Measurements from ENCODE around the gene LRRC25. TPM values are rescaled to one million over a fixed set of nuclear protein-coding genes. Genes with fewer than 3 reads are reported as not detected.
A peak's percentile ranks its signal among the peaks of the same experiment; 100 is the strongest.

Gene LRRC25
- 10 to 100 TPM in 1 of 2 donors, 1 to 10 TPM in 1; 6.8 to 16.8 TPM for total RNA-seq
- long read RNA-seq, donor 1, transcript LRRC25-202 (3 exons, 1,924 nt) = major isoform, 5 of 10 reads
- long read RNA-seq, donor 1, transcript LRRC25-201 (2 exons, 2,415 nt) = major isoform, 5 of 10 reads
- long read RNA-seq, donor 1, partial matches to known transcripts = 0 of 10 reads
- long read RNA-seq, donor 1, other reads (novel, unspliced or antisense) = 0 of 10 reads
- long read RNA-seq, donor 2, transcript LRRC25-201 (2 exons, 2,415 nt) = minor isoform, 9 of 22 reads
- long read RNA-seq, donor 2, transcript LRRC25-202 (3 exons, 1,924 nt) = major isoform, 11 of 22 reads
- long read RNA-seq, donor 2, partial matches to known transcripts = 1 of 22 reads
- long read RNA-seq, donor 2, other reads (novel, unspliced or antisense) = 1 of 22 reads

DNA sequence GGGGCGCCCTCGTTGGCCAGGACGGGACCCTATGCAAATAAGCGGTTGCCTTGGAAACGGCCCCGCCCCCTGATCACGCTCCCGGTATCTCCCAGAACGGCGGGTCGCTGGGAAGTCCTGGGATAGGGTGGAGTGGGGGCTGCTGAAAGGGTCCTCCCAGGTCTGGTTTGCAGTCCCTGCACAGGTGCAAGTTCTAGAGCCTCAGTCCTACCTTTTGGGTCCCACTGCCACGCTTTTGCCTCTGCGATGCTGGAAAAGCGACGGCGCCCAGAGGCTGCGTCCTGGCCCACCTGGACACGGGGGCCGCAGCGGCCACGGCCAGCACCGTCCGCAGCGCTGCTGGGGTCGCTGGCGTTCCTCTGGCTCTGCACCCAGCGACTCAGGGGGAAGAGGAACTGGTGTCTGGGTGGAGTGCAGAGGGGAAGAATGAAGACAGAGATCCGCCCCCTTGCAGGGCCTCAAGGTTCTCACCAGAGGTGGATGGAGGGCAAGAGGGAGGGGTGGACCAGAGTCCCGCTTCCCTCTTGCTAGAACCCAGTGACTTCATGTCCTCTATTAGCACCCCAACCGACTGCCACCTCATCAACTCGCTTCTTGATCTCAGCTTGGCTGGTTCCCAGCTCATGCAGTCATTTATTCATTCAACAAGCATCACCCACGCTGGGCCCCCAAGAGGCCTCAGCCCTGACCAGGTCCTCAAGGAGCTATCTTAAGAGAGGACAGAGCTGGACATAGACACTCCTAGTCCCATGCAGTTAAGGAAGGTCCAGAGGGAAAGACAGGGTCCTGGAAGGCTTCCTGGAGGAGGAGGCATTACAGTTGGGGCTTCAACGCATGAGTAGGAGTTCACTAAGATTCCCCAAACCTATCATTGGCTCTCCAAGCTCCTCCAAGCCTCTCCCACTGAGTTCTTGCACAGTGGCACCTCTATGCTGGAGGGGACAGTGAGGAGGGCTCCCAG lies at the start of gene LRRC25:
LRRC25 (minus strand) TSS at position 381 of the 961 bp plus-strand sequence. CDS start 659 bp downstream, outside the sequence.
- DNase-seq (ENCODE audit: low spot score) = peak; percentile 88
- intact Hi-C loops (cut with DNase I) = no loop called here

DNA sequence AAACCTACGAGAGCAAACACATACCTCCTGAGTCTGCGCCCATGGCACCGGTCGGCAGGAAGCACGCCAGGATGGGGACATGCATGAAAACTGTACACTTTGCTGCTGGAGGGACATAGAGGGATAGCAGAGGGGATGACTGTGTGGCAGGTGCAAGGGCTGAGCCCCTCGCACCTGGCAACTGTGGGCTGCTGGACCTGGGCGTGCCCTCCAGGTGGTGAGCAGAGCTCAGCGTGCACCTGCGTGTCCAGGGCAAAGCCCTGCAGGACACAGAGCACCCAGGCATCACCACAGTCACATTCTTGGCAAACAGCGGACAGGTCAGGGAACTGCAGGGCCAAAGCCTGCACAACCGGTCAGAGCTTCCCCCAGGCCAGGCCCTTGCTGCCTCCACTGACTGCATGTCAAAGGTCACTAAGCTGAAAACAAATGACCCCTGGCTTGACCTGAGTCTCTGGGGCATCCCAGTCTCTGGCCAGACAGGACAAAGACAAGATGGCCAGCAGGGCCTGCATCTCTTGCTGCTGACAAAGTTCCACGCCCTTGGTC lies 49.5 kb upstream of the LRRC25 start:
- no peak for DNase-seq (ENCODE audit: low spot score)
- intact Hi-C loops (cut with DNase I) = loop anchor here in 1 of 2 donors (10.0 kb wide), 1 partner anchor 138 kb away; the partner anchor contains the start of gene REX1BD

DNA sequence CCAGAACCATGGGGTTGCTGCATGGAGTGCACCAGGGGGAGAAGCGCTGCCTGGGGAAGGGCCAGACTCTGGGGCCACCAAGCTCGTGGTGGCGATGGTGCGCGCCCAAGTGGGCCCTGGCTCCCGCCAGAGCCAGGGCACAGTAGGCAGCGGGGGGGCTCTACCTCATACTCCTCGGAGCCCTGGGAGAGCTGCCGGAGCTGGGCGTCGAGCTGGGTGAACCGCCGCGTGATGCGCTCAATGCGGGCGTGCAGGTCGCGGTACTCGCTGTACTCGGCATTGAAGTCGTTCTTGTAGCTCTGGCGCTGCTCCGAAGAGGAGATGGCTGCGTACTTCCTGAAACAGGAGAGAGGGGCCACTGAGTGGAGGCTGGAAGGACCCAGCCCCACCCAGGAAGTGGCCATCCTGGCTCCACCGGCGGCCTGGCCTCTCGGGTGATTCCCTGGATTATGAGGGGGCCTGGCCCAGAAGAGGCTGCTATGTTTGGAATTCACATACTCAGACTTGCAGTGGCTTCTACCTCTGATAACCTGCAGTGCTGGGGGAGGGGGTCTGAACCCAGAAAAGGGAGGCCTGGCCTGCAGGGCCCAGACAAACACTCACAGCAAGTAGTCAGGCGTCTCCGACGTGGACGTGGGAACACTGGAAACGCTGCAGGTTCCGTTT lies 48.9 kb upstream of the LRRC25 start:
- DNase-seq (ENCODE audit: low spot score) = no peak
- intact Hi-C loops (cut with DNase I) = loop anchor here in 1 of 2 donors (10.0 kb wide), 1 partner anchor 139 kb away; the partner anchor contains the start of gene REX1BD

DNA sequence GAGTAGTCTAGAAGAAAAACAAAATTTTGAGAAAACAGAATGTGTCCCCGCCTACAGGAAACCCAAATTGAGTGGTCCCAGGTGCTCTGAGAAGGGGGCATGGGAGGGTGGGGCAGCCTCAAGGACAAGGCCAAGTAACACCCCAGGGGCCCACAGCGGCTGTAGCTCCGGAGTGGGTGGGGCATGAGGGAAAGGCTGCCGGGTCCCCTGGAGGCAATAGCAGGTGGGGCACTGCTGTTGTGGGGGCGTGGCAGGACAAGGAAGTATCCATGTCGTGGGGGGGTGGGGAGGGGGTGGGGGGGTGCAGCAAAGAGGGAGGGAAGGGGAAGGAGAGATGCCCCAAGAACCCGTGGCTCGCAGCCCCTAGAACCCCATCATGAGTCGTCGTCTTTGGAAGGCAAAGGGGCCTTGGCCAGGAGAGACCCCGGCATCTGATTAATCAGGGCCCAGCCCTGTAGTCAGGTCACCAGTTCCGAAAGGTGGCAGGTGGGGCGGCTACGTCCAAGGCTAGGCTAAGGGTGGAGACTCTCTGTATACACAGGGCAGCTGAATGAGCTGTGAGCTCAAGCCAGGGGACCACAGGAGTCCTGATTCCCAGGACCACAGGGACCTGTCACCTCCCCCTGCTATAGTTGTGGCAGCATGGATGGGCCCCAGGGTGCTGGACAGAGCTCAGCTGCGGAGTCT lies 48.0 kb upstream of the LRRC25 start:
- intact Hi-C loops (cut with DNase I) = loop anchor here in 1 of 2 donors (10.0 kb wide), 1 partner anchor 139 kb away; the partner anchor contains the start of gene REX1BD
- no peak for DNase-seq (ENCODE audit: low spot score)

DNA sequence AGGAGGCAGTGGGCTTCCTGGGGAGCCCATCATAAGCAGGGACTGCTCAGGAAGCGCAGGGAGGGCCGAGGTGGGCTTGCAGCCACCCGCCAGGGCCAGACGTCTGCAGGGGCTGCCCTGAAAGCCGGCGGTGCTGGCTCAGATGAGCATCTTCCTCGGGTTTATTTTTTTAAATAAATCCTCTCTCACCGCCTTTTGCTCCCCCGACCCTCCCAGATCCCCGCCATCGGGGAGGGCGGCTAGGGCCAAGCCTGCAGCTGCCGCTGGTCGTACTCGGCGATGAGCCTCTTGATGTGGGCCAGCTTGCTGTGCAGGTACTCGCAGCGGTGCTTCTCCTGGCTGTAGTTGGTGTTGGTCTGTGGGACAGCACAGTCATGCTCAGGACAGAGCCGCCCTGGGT lies 47.1 kb upstream of the LRRC25 start:
- intact Hi-C loops (cut with DNase I) = loop anchor here in 1 of 2 donors (10.0 kb wide), 1 partner anchor 140 kb away; the partner anchor contains the start of gene REX1BD
- no peak for DNase-seq (ENCODE audit: low spot score)

DNA sequence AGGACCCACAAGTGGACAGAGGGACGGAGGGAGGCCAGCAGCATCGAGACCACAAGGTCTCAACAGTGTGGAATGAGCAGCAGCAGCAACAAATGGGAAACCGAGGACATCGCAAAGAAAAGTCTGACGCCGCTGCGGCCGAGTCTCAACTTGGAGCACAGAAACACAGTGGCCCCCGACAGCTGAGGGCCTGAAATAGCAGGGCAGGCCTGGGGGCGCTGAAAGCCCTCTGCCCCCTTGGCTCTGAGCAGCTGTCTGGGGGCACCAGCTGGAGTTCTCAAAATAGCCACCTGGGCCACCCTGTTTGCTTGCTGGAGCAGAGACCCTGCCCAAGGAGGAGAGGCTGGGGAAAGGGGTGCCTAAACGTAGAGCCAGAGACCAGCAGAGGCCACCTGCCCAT lies 46.4 kb upstream of the LRRC25 start:
- no peak for DNase-seq (ENCODE audit: low spot score)
- intact Hi-C loops (cut with DNase I) = loop anchor here in 1 of 2 donors (10.0 kb wide), 1 partner anchor 141 kb away; the partner anchor contains the start of gene REX1BD

DNA sequence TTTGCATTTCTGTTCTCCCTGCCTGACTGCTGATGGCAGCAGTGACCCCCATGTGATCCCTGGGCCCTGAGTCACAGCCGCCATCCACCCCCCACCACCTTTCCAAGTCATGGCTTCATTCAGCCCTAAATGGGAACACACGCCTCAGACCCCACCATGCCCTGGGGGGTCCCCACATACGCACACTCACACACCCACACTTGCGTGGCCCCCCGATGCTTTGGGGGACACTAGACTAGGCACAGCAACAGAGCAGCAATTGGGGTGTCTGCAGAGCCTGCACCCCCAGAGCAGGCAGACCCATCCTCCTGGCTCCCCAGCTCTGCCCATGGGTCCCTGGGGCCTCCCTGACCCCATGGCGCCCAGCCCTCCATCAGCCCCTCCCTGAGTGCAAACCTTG lies 46.0 kb upstream of the LRRC25 start:
- intact Hi-C loops (cut with DNase I) = loop anchor here in 1 of 2 donors (10.0 kb wide), 1 partner anchor 141 kb away; the partner anchor contains the start of gene REX1BD
- no peak for DNase-seq (ENCODE audit: low spot score)

DNA sequence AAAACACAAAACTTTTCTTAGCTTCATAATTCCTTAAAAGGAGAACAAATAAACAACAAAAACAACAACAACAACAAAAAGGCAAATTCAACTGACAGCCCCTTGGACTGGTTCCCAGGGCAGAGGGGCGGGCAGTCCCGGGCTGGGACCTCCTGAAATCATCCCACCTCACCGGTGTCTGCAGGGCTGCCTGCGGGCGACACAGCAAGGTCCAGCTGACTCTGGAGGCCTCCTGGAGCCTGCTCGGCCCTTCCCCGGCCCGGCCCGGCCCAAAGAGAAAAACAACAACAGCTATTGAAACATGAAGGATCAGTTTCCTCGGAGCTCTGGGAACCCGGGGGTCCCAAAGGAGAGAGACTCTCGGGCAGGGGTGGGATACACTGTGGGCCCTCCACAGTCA lies 45.5 kb upstream of the LRRC25 start:
- DNase-seq (ENCODE audit: low spot score) = no peak
- intact Hi-C loops (cut with DNase I) = loop anchor here in 1 of 2 donors (10.0 kb wide), 1 partner anchor 142 kb away; the partner anchor contains the start of gene REX1BD

DNA sequence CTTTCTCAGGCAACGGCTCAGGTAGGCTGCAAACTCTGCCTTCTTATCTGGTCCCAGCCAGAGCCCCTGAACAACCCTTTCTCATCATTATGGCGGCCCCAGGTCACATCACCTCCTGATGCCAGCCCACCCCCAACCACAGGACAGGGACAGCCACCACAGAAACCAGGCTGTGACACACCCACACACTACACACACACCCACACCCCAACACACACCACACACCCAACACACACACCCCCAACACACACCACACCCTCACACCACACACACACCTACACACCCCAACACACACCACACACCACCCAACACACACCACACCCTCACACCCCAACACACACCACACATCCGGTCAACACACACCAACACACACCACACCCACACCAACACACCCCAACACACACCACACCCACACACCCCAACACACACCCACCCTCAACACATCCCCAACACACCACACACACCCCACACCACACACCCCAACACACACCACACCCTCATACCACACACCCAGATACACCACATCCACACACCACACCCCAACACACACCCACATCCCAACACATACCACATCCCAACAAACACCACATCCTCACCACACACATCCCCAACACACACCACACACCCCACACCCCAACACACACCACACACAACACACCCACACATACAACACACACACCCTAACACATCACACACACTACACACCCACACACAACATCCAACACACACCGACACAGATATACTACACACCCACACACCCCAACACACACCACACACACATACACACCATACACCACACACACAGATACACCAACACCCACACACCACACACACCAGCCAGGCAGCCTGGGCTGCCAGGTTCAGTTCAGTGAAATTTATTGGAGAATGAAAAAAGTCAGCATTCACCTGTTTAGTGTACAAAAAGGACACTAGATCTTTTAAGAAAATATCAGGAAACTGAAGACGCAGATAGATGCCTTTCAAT lies 44.7 kb upstream of the LRRC25 start:
- intact Hi-C loops (cut with DNase I) = loop anchor here in 1 of 2 donors (10.0 kb wide), 1 partner anchor 143 kb away; the partner anchor contains the start of gene REX1BD
- no peak for DNase-seq (ENCODE audit: low spot score)

DNA sequence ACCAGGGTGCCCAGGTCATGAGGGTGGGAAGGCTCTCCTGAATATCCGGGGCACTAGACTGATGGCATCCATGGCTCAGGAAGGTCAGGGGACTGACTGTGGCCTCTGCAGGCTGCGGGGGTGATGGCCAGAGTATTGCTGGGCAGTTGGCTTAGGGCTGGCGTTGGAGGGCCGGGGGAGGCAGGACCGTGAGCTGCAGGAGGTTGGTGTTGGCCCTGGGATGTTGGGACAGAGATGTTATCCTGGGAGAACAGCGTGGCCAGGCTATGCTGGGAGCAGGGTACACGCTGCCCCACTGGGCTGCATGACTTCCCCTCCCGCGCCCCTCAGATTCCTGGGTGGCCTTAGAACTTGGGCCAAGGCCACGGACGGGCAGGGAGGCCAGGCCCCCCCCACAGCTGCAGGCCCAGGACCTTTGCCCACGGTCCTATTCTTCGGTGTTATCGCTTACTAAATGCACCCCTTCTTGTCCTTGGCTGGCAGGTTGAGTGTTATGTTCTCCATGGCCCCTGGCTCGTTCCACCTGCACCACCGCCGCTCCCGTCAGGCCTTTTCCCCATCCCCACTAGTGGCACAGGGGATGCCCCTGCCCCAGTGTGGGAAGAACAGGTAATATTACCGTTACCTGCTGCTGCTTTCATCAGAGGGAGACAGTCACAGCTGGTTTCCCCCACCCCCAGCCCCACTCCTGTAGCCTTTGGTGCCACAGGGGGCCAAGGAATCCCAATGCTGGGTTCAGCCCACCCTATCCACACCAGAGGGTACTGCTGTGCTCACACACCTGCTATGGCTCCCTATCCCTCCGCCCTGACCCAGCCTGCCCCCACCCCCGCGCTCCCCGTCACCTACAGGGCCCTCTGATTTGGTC lies 43.7 kb upstream of the LRRC25 start:
- DNase-seq (ENCODE audit: low spot score) = no peak
- intact Hi-C loops (cut with DNase I) = loop anchor here in 1 of 2 donors (10.0 kb wide), 1 partner anchor 144 kb away; the partner anchor contains the start of gene REX1BD

DNA sequence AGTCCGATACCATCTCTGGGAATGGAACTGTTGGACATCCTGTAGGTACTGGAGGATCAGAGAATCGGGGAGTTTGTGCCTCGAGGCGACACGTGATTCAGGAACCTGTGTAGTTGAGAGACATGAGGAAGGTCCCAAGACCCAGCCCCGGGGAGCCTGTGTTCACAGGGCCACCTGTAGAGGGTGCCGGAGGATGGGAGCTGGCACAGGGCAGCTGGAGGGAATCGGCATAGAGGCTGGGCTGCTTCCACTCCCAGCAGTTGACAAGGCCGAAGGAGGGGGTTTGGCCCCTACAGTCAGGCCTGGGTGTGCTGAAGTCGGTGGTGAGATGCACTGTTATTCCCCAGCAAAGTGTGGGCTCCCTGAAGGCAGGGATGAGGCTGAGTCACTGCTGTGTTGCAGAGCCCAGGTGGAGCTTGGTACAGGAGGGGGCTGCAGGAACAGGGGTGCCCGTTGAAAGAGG lies 43.0 kb upstream of the LRRC25 start:
- DNase-seq (ENCODE audit: low spot score) = no peak
- intact Hi-C loops (cut with DNase I) = loop anchor here in 1 of 2 donors (10.0 kb wide), 1 partner anchor 144 kb away; the partner anchor contains the start of gene REX1BD

DNA sequence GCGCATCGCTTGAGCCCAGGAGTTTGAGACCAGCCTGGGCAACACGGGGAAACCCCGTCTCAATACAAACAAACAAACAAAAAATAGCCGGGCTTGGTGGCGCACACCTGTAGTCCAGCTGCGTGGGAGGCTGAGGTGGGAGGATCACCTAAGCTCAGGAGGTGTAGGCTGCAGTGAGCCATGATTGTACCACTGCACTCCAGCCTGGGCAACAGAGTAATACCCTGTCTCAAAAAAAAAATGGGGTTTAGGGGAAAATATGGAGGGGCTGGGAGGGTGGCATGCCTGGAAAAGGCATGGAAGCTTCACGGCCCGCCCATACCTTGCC lies 42.5 kb upstream of the LRRC25 start:
- intact Hi-C loops (cut with DNase I) = loop anchor here in 1 of 2 donors (10.0 kb wide), 1 partner anchor 145 kb away; the partner anchor contains the start of gene REX1BD

DNA sequence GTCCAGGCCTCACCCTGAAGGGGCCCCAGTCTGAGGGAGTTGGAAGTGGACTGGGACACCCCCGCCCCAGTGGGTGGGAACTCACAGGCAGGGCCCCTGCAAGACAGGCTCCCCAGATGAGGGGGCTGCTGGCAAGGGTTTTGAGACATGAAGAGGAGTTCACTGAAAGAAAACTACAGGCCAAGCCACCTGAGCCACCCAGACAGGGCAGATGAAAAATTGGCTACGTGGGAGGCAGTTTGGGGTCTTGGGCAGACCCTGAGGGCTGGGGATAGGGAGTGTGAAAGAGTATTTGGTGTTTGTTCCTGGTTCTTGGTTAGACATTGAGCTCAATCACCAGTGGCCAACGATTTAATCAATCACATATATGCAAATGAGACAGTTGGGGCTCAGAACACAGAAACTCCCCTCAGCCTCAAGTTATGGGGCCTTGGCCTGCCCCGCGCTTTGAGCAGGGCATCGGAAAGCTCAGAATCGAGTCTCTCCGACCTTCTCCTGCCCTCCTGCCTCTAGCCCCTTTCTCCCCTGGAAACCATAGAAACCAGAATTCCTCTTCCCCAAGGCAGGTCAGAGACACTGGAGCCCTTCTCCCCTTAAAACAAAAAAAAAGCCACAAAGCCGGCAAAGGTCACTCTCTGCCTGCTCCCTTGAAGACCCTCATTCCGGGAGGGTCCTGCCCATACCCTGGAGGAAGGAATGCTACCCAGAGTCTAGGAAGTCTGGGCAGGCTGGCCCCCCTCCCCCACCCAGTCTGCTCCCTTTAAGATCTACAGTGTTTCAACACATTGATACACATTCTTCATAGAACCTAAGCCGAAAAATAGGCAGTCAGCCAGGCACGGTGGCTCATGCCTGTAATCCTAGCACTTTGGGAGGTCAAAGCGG lies 41.8 kb upstream of the LRRC25 start:
- intact Hi-C loops (cut with DNase I) = no loop called here
- no peak for DNase-seq (ENCODE audit: low spot score)

More for the DNA sequence above, 42.5 kb upstream of the LRRC25 start:
- DNase-seq (ENCODE audit: low spot score) = no peak

DNA sequence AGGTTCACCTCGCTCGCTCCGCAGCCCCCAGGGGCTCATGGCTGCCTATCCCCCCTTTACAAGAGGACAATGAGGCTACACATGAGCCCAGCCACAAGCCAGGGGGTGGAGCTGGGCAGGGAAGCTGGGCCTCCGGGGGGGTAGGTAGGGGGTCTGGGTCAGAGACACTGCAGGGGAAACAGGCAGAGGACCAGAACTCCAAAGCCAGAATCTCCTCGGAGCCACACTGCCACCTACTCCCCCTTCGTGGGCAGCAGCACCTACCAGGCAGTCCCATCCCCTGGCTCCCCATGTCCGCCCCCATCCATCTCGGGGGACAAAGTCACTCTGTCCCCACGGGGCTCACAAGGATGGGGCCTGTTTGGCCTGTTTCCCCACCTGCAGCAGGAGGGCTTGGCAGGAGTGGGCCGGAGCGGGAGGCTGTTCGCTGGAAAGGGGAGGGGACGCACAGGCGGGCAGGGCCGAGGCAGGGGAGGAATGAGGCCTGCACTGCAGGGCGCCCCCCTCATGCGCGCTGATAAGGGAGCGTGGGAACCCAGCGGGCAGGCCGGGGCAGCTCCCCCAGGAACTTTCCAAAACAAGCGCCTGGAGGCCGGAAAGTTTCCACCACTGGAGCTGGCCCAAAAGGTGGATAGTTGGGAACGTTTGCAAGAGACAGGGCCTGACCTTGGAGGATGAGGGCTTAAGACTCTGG lies 41.1 kb upstream of the LRRC25 start:
- DNase-seq (ENCODE audit: low spot score) = no peak
- intact Hi-C loops (cut with DNase I) = no loop called here
